HL-60 (cell line): ENCODE data around the gene LKAAEAR1.

ENCODE experiments used
- DNase-seq, 2 experiments: peaks; one replicate each; pipeline ENCODE4 v3.0.0-alpha.2; 2010 to 2020; ENCODE audit warnings: low read depth in 1 of 2, low spot score in 1 of 2
- H3K27ac ChIP-seq: fragments of 250-450 bp; sonication (Bioruptor Pico); replicated peaks from 2 replicates; pipeline ENCODE4 v1.5.1; 2020; ENCODE audit warnings: mild to moderate bottlenecking, moderate library complexity
- H3K27me3 ChIP-seq: fragments of 250-450 bp; sonication (Bioruptor Pico); 2 replicates; pipeline ENCODE4 v1.5.1; 2021; ENCODE audit warnings: mild to moderate bottlenecking, moderate library complexity; ENCODE audit not compliant: insufficient read depth, poor library complexity, severe bottlenecking
- H3K4me3 ChIP-seq: replicated peaks from 2 replicates; pipeline ENCODE4 v1.5.1; 2011; ENCODE audit warnings: mild to moderate bottlenecking, control low read depth, low read length; ENCODE audit not compliant: insufficient read depth
- GABPA ChIP-seq: IDR thresholded peaks from 2 replicates; pipeline ENCODE4 v1.6.1; 2012; ENCODE audit warnings: low read depth
- POLR2AphosphoS5 ChIP-seq: IDR thresholded peaks from 2 replicates; pipeline ENCODE4 v1.6.1; 2012; ENCODE audit warnings: low read depth
- REST ChIP-seq: IDR thresholded peaks from 2 replicates; pipeline ENCODE4 v1.6.1; 2012; ENCODE audit warnings: low read depth; ENCODE audit not compliant: insufficient replicate concordance
- SPI1 ChIP-seq: IDR thresholded peaks from 2 replicates; pipeline ENCODE4 v1.6.1; 2012; ENCODE audit warnings: low read depth, mild to moderate bottlenecking, borderline replicate concordance
- TF ChIP-seq, protein P1 (sequence below): IDR thresholded peaks from one replicate; pipeline ENCODE4 v1.5.1; 2011; ENCODE audit warnings: low read length, control low read depth, inconsistent platforms; ENCODE audit not compliant: insufficient read depth

Gene LKAAEAR1

GRCh38 chr20:64098471-64099013, 14.3 kb upstream of the LKAAEAR1 start:
- TF ChIP-seq GABPA (no peak), SPI1 (no peak), REST (no peak)
- TF ChIP-seq, protein P1, sequence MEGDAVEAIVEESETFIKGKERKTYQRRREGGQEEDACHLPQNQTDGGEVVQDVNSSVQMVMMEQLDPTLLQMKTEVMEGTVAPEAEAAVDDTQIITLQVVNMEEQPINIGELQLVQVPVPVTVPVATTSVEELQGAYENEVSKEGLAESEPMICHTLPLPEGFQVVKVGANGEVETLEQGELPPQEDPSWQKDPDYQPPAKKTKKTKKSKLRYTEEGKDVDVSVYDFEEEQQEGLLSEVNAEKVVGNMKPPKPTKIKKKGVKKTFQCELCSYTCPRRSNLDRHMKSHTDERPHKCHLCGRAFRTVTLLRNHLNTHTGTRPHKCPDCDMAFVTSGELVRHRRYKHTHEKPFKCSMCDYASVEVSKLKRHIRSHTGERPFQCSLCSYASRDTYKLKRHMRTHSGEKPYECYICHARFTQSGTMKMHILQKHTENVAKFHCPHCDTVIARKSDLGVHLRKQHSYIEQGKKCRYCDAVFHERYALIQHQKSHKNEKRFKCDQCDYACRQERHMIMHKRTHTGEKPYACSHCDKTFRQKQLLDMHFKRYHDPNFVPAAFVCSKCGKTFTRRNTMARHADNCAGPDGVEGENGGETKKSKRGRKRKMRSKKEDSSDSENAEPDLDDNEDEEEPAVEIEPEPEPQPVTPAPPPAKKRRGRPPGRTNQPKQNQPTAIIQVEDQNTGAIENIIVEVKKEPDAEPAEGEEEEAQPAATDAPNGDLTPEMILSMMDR: no peak
- H3K4me3 ChIP-seq: no peak overlapping the region
- peaks cover 6% of the 10 kb centered on the region for H3K27me3 ChIP-seq
- no peak overlapping the region for H3K27ac ChIP-seq
- DNase-seq: no peak

GRCh38 chr20:64096535-64096934, 12.3 kb upstream of the LKAAEAR1 start:
- Histone ChIP-seq H3K4me3 (no peak overlapping the region), H3K27me3 (no peaks in the 10 kb centered on the region), H3K27ac (no peak overlapping the region)
- TF ChIP-seq POLR2AphosphoS5 (no peak), SPI1 (no peak), GABPA (no peak), REST (no peak)
- TF ChIP-seq, protein P1: no peak
- no peak for DNase-seq

- Histone ChIP-seq H3K4me3 (no peak overlapping the region), H3K27me3 (no peaks in the 10 kb centered on the region), H3K27ac (no peak overlapping the region)
- TF ChIP-seq GABPA (no peak), SPI1 (no peak), POLR2AphosphoS5 (no peak), REST (no peak)
- TF ChIP-seq, protein P1: no peak
- DNase-seq: no peak
Observed at GRCh38 chr20:64095927-64096326, 11.7 kb upstream of the LKAAEAR1 start.
